WERI-Rb-1 (cell line): Measurements from ENCODE around the gene MPPED2.

ENCODE experiments used
- DNase-seq: peaks from one replicate; pipeline ENCODE4 v3.0.0-alpha.2; 2020
- H3K27ac ChIP-seq: fragments of 250-450 bp; sonication (Bioruptor Pico); 2 replicates; pipeline ENCODE4 v1.5.1; 2020; ENCODE audit warnings: mild to moderate bottlenecking, moderate library complexity
- H3K27me3 ChIP-seq: fragments of 250-450 bp; sonication (Bioruptor Pico); 2 replicates; pipeline ENCODE4 v1.5.1; 2021; ENCODE audit warnings: mild to moderate bottlenecking, low read depth, moderate library complexity; ENCODE audit not compliant: insufficient read depth, severe bottlenecking
- H3K36me3 ChIP-seq: fragments of 250-450 bp; sonication (Bioruptor Pico); 2 replicates; pipeline ENCODE4 v1.5.1; 2020; ENCODE audit warnings: mild to moderate bottlenecking, moderate library complexity
- H3K4me3 ChIP-seq: 2 replicates; pipeline ENCODE4 v1.5.1; 2011; ENCODE audit warnings: low read depth, mild to moderate bottlenecking, control low read depth, low read length
- H3K9me3 ChIP-seq: fragments of 250-450 bp; sonication (Bioruptor Pico); 2 replicates; pipeline ENCODE4 v1.5.1; 2021; ENCODE audit warnings: mild to moderate bottlenecking, moderate library complexity; ENCODE audit not compliant: severe bottlenecking
- CTCF ChIP-seq: IDR thresholded peaks from 2 replicates; pipeline ENCODE4 v1.5.1; 2011; ENCODE audit warnings: low read depth, mild to moderate bottlenecking, control low read depth, inconsistent platforms, low read length

Gene MPPED2

GRCh38 chr11:30452114-30452513 lies 134.0 kb downstream of the MPPED2 start:
- Histone ChIP-seq H3K27me3 (no peaks in the 10 kb centered on the region), H3K36me3 (peaks cover 38% of the 10 kb centered on the region), H3K4me3 (no peak overlapping the region), H3K9me3 (no peaks in the 10 kb centered on the region), H3K27ac (no peak overlapping the region)
- DNase-seq: no peak
- TF ChIP-seq CTCF: no peak

- Histone ChIP-seq H3K36me3 (peaks cover 34% of the 10 kb centered on the region), H3K27ac (no peak overlapping the region), H3K4me3 (no peak overlapping the region), H3K9me3 (no peaks in the 10 kb centered on the region), H3K27me3 (no peaks in the 10 kb centered on the region)
- no peak for TF ChIP-seq CTCF
- DNase-seq: no peak
Observed at GRCh38 chr11:30451626-30452025, 134.5 kb downstream of the MPPED2 start.

- Histone ChIP-seq H3K9me3 (no peaks in the 10 kb centered on the region), H3K36me3 (peaks cover 32% of the 10 kb centered on the region), H3K27me3 (no peaks in the 10 kb centered on the region), H3K4me3 (no peak overlapping the region), H3K27ac (no peak overlapping the region)
- DNase-seq: no peak
- TF ChIP-seq CTCF: no peak
Observed at GRCh38 chr11:30451167-30451566, 135.0 kb downstream of the MPPED2 start.

- no peak for DNase-seq
- Histone ChIP-seq H3K36me3 (peaks cover 13% of the 10 kb centered on the region), H3K27me3 (no peaks in the 10 kb centered on the region), H3K27ac (no peak overlapping the region), H3K9me3 (no peaks in the 10 kb centered on the region), H3K4me3 (no peak overlapping the region)
- no peak for TF ChIP-seq CTCF
Observed at GRCh38 chr11:30447058-30447640, 139.0 kb downstream of the MPPED2 start.

GRCh38 chr11:30446520-30446919 lies 139.6 kb downstream of the MPPED2 start:
- no peak for TF ChIP-seq CTCF
- Histone ChIP-seq H3K27ac (no peak overlapping the region), H3K4me3 (no peak overlapping the region), H3K9me3 (no peaks in the 10 kb centered on the region), H3K36me3 (peaks cover 7% of the 10 kb centered on the region), H3K27me3 (no peaks in the 10 kb centered on the region)
- DNase-seq: no peak

- DNase-seq: no peak
- H3K36me3 ChIP-seq: peaks cover 13% of the 10 kb centered on the region
- no peaks in the 10 kb centered on the region for H3K27me3 ChIP-seq
- TF ChIP-seq CTCF: no peak
- no peak overlapping the region for H3K4me3 ChIP-seq
- H3K27ac ChIP-seq: no peak overlapping the region
- H3K9me3 ChIP-seq: peaks cover 2% of the 10 kb centered on the region
Observed at GRCh38 chr11:30445056-30445455, 141.1 kb downstream of the MPPED2 start.
